DMS114 treated with DMSO at 0.1 percent for 48 hours (cell line): ENCODE data around the gene EMC8.
A peak's percentile ranks its signal among the peaks of the same experiment; 100 is the strongest.
"Not testable (repeated sequence)": the region's sequence is repeated elsewhere in the genome, so short reads cannot be mapped to it uniquely, and the experiment has no call there.

Source experiments
- DNase-seq: peaks from one replicate; lab custom pipeline; 2025; ENCODE audit not compliant: unreplicated experiment; lab: John Stamatoyannopoulos, UW

The EMC8 gene

DNA sequence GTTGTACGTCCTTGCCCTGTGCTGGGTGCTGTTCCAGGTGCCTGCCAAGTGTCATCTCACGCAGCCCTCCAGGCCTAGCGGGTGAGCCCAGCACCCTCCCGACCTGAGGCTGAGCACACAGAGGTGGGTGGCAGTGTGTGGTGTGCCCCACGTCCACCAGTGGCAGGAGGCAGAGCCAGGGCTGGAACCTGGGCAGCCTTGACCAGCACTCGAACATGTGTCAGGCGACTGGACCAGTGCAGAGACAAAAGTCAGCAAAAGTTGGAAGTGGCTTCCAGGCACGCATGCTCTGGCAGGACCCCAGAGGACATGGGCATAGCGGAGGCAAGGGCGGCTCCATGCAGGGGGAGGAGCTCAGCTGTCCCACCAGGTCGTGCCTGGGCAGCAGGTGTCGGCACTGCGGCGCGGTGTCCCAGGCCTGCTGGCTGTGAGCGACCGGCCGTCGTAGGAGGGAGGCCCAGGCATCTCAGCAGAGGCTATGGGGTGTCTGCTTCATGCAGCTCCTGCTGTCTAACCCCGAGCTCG, 35.9 kb upstream of the EMC8 start:
- DNase-seq: no peak

DNA sequence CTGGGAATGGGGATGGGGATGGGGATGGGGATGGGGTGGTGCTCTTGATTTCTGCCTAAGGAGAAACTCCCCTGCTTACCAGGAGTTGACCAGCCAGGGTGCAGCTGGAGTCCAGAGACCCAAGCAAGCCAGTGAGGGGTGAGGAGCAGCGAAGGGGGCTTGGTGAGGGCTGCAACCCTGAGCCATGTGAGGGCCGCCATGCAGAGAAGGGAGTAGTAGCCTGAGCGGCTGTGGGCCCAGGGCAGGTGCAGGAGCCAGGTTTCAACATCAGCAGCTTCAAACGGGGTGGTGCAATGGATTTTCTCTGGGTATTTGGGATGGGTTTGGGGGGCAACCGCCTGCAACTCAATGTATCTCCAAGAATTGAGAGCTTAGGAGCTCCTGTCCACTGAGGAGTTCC, 35.4 kb upstream of the EMC8 start:
- no peak for DNase-seq

DNA sequence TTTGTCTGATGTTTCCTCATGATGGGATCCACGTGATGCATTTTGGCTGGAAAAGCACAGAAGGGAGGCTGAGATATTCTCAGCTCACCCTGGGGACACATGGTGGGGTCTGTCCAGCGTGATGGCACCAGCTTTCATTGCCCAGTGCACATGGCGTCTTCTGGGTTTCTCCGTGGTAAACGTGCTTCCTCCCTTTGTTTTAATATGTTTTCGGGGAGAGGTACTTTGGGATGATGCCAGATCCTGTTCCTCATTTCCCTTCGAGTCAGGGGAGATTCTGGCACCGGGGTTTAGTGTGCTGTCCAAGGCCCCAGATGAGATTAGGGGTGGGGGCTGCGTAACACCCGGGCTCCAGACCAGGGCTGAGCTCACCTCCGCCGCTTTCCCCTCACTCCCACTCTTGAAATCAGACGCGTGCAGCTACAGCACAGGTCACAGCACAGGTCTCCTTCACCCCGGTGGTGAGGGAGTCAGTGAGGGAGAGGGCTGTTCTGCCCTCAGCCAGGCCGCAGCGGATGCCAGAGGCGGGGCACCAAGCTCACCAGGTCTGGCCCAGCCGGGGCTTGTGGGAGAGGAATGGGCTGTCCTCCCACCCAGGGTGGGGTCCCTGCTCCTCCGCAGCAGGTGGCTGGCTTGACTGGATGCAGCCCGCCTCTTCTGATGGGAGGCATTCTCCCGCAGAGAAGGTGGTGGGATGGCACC, 34.0 kb upstream of the EMC8 start:
- no peak for DNase-seq

DNA sequence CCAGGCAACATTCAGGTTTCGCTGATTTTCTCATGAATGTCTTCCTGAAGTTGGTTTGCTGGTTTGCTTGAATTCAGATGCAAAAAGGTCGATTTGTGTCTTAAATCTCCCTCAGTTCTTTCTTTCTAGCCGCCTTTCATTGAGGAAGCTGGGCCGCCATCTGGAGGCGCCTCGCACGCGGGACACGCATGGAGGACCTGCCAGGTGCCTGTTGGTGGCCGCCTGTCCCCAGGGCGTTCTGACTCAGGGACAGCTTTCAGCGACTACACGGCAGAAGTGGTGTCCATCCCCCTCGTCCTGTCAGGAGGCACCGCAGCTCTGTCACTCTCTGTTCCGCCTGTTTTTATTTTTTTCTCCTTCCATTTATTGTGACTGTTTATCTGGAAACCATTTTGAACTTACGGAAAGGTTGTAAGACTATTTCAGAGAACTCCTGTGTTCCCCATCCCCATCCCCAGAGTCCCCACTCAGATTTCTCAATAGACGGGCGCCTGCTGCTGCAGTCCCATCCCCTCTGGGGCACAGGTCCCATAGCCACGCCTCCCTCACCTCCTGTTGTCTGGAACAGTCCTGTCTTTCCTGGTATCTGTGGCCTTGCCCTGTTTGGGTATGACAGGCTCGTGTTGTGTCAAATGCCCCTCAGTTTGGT, 33.4 kb upstream of the EMC8 start:
- no peak for DNase-seq

DNA sequence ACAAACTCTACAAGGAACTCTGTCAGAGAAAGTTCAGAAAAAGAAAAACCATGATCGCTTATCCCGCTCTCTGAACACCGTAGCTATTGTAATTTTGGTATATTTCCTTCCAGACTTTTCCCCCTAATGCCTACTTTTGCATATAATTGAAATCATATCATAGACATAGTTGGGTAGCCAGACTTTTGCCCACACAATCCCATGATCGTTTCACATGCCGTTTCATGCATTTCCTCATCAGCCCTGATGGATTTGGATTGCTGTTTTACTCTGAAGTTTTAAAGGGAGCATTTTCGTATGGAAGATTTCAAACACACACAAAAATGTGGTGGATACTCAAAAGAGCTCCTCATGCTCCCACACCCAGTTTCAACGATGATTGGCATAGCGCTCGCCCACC, 31.5 kb upstream of the EMC8 start:
- DNase-seq: no peak

DNA sequence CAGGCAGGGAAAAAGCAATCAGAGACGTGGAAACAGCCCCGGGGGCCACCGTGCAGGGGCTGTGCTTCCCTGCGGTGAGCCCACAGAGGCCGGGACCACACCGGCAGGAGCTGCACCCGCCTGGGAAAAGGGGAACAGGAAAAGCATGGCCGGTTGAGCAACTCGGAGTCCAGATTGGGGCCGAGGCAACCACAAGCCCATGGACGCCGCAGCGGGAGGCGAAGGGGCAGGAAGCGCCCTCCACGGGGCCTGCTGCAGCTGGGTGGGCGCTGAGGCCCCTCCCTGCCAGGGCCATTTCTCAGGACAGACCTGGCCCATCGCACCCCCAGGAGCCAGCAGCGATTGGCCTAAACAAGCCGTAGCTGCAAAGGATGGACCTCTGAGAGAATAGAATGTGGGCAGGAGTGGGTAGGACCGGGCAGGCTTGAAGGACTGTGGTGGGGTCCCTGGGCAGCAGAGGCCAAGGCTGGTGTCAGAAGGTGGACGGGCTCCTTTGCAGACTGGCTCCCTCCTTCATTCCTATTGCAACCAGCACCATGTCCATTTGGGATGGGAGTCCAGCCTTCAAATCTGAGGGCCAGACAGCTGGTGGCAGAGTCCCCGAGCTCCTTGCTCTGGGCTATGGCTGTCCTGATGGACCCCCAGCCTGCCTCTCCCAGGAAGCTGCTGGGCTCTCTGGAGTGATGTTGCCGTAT, 30.6 kb upstream of the EMC8 start:
- no peak for DNase-seq

DNA sequence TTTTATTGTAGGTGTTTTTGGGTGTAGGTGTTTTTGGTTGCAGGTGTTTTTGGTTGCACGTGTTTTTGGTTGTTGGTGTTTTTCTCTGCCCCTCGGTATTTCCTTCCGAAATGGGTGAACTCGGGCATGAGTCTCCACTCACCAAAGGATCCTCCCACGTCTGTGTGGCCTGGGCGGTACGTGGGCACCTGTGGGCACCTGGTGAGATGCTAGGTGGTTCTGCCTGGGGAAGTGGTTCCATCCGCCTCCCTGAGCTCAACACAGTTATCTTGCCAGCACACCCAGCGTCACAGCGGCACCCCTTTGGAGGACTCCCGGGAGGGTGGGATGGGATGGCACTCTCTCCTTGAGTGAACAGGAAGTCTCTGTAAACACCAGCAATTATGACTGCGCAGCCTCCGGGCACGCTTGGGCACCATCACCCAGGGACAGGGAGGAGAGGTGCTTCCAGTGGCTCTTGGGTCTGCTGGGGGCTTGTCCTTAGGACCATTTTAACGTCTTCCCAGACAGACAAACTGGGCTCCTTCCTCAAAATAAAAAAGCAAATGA, 29.9 kb upstream of the EMC8 start:
- no peak for DNase-seq

DNA sequence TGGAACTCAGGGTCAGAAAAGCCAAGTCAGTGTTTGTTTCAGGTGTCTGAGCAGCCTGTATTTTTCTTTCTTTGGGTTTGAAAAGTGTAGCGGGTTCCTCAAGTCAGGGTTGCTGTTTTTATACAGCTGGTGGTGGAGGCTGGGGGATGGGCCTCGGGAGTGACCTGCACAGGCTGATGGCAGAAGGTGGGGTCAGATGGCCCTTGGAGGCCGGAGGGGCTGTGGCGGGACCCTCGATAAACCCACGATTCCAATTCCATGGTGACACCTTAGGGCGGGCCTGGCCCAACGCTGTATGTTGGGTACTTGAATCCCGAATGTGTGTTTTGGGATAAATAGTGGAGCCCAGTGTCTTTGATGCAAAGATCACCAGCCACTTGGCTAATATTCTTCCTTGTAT, 28.8 kb upstream of the EMC8 start:
- no peak for DNase-seq

DNA sequence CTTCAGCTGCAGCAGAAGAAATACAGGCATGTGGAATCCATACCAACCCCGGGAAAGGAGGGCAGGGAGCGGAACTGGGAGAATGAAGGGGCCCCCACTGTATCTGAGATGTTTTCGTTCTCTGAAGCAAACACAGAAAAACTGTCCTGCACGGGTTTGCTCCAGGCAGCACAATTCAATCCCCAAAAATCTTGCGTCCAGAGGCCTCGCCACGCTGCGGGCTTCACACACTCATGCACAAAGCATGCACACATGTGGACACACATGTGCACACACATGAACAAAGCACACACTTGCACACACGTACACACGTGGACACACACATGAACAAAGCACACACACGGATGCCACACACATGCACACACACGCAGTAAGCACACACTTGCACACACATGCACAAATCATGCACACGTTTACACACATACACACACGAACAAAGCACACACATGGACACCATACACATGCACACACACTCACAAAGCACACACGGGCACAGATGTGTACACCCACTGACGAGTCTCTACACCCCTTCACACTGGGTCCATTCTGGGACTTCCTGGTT, 27.4 kb upstream of the EMC8 start:
- DNase-seq: no peak

DNA sequence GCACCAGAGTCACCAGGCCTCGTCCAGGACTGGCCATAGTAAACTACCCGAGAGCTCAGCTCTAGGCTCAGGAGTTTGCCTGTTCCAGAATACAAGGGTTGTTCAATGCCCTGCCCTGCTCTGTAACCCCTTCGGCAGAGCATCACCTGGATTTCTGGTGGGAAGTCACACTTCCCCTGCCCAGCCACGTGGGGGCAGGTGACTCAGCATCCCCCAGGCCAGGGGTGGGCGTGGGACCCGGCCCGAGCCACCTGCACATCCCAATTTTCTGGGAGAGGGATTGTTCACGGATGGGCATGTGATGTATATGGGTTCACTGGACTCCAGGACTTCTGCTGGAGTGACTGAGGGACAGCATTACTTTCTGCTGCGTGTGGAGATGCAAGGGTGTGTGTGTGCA, 26.0 kb upstream of the EMC8 start:
- DNase-seq: no peak

DNA sequence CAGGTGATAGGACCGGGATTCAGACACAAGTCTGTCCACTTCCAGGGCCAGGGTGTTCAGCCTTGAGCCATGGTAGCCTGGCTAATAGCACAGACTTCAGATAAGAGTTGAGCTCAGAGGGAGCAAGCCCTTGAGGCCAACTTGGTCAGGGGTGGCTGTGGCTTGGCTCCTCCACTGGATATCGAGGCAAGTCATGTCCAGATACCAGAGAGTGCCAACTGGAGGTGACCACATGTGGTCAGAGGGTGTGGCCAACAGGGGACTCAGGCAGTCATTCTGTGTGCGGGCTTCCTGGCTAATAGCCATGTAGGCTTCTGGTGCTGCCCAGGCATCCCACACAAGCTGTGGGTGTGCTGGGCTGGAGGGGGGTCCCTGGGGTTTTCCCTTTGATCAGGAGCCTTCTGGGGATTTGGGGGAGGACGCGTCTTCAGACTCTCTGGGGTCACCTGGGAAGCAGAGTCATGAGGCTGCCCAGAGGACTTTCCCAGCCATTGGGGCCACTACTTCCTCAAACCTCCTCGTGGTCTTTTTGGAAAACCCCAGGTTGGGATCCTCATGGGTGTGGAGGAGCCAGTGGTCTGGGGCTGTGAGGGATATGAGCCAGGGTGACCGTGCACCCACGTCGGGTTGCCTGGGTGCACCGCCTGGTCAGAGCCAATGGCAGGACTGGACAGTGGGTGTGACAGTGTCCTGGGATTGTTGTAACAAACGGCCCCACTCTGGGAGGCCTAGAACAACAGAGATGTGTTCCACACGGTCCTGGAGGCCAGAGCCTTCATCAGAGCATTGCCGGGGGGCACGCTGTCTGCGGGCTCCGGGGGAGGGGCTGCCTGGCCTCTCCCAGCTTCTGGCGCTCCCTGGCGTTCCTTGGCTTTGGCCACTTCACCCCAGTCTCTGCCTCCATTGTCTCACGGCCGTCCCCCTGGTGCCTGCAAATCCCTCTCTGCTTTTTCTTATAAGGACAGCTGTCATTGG, 25.1 kb upstream of the EMC8 start:
- no peak for DNase-seq

DNA sequence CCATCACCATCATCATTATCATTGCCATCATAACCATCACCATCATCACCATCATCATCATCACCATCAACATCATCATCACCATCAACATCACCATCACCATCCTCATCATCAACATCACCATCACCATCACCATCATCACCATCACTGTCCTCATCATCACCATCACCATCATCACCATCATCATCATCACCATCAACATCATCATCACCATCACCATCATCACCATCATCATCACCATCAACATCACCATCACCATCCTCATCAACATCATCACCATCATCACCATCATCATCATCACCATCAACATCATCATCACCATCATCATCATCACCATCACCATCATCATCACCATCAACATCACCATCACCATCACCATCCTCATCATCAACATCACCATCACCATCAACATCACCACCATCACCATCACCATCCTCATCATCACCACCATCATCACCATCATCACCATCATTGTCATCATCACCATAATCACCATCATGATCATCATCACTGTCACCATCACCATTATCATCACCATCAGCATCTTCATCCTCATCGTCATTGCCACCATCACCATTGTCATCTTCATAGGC, 24.1 kb upstream of the EMC8 start:
- DNase-seq: no peak

DNA sequence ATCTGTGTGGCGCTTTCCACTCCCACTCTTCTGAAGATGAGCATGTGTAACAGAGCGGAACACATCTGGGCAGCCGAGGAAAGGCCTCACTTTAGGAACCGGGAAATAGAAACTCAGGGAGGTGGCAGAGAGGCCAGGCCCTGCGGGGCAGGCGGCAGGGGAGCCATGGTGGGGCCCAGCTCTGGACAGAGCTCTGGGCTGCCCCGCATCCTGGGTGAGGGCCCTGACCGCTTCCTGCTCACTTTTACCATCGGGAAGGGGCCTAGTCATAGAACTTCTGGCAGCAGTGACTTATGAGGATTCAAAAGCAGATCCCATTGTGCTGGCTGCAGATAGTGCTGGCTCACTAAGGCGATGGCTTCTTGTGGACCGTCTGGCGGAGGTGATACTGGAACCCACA, 22.8 kb upstream of the EMC8 start:
- no peak for DNase-seq

DNA sequence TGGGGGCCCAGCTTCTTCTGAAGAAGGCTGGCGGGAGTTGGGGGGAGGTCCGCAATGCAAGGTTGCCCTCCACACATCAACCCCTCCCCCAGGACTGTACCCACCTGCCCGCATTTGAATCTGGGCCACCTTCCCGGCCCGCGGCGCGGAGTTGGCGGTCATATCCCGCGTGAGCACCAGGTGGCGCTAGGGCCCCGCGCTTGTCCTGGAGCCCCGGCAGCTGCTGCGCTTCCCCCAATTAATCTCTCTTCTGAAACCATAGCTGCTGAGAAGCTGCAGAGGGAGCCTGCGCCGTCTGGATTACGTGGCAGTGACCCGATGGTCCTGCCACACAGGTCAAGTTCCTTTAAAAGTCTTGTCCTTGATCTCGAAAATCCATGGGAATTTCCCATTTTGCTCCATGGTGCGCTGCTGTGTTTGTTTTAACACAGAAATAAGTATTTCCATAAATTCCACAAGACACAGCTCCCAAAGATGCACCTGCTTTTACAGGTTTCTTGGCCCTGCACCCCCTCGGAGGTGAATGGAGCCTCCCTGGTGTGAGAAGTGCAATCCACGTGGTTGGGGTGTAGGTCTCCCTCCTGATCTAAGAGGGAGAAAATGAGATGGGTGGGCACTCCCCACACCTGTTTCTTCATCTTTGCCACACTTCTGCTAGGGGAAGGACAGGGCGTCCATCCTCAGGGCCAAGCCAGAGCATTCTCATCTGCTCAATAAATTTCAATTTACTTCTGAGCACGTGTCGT, 22.2 kb upstream of the EMC8 start:
- peak; percentile 78 for DNase-seq

DNA sequence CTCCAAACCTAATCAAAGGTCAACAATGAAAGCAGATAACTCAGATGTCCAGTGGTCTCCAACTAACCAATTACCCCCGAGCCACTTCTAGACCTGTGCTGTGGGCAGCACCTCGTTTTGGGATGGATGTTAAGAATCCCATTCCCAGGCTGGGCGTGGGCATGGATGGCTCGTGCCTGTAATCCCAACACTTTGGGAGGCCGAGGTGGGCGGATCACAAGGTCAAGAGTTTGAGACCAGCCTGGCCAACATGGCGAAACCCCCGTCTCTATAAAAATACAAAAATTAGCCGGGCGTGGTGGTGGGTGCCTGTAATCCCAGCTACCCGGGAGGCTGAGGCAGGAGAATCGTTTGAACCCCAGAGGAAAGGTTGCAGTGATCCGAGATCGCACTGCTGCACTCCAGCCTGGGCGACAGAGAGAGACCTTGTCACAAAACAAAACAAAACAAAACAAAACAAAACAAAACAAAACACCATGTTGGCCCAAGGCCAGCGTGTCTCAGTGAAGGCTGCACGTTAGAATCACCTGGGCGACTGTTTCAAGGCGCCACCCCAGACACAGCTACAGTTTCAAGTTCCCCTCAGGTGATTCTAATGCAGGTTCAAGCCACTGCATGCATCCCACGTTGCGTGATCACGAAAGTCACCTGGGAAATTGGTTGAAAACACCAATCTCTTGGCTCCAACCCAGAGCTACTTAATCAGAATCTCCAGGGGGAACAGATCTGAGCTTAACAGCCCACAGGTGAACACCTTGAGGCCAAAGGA, 21.4 kb upstream of the EMC8 start:
- DNase-seq: no peak

DNA sequence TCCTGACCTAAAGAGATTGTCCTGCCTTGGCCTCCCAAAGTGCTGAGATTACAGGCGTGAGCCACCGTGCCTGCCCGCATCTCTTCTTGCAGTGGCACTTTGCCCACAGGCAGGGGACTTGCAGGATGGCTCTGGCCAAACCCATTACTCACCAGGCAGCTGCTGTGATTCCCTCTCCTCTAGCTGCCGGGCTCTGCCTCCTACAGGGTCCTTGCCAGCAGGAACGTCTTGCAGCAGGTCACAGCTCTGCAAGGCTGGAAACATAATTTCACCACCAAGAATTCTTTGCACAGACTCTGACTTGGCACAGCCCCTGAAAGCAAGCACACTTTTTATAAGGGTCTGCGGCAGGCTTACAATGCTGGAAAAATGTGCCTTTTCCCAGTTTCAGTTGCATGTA, 20.4 kb upstream of the EMC8 start:
- DNase-seq: no peak

DNA sequence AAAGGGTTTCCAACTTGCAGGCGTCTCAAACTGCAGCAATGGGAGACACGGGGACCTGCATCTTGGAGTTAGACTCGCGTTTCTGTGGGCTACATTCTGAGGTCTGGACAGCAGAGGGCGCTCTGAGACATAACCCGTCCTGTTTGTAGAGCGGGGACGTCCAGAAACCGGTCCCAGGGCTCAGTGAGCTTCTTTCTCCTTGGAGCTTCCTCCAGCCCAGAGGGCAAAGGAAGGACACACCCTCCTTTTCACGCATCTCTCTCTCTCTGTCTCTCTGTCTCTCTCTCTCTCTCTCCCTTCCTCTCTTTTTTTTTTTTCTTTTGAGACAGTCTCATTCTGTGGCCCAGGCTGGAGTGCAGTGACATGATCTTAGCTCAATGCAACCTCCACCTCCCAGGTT, 19.9 kb upstream of the EMC8 start:
- peak; percentile 60 for DNase-seq

DNA sequence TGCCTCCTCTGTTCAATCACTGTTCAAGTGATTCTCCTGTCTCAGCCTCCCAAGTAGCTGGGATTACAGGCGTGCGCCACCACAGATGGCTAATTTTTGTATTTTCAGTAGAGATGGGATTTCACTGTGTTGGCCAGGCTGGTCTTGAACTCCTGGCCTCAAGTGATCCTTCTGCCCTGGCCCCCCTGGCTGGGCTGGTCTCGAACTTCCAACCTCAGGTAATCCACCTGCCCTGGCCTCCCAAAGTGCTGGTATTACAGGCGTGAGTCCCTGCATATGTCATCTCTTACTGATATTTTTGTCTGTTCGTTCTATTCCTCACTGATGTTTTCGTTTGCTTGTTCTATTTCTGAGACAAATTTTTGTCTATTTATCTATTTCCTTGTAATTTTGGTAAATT, 17.9 kb upstream of the EMC8 start:
- DNase-seq: not testable (repeated sequence)

DNA sequence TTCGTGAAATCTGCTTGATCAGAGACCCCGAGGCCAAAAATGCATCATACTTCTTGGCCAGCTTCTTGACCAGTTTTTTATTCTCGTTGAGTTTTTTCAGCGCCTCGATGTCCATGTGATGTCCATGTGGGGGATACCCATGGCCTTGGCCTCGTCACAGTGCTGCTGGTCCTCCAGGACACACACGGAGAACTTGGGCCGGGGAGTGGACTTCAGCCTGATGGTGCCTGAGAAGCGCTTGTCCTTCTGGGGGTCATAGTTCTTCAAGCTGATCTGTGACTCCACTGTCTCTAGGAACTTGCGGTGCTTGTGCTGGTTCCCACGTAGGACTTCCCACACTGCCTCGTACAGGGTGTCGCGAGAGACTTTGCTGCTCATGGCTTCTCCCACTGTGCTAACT, 16.8 kb upstream of the EMC8 start:
- DNase-seq: no peak
